Gastroesophageal sphincter (tissue), 4 donors: ENCODE data around the gene ZSCAN21. TPM values are rescaled to one million over a fixed set of nuclear protein-coding genes. Genes with fewer than 3 reads are reported as not detected.

Source experiments
- ATAC-seq: fragments of 150-250 bp; one replicate; pipeline ENCODE4 v1.9.1; 2016; ENCODE audit warnings: mild to moderate bottlenecking, moderate library complexity
- H3K27ac ChIP-seq, 4 donors: fragments of 200-600 bp; sonication (generic) in 3 of 4; 1 replicate in 3 of 4; 2 replicates in 1 of 4; pipeline ENCODE4 v1.5.1; 2016 to 2019
- H3K27me3 ChIP-seq: fragments of 200-600 bp; sonication (generic); one replicate; pipeline ENCODE4 v1.5.1; 2019
- H3K36me3 ChIP-seq, 2 donors: fragments of 200-600 bp; sonication (generic); one replicate each; pipeline ENCODE4 v1.5.1; 2019; ENCODE audit warnings: control low read depth in 1 of 2
- H3K4me1 ChIP-seq, 3 donors: fragments of 200-600 bp; sonication (generic); 1 replicate in 2 of 3; 2 replicates in 1 of 3; pipeline ENCODE4 v1.5.1; 2016 to 2019; ENCODE audit warnings: control low read depth in 2 of 3
- H3K4me3 ChIP-seq, 2 donors: fragments of 200-600 bp; sonication (generic); one replicate each; pipeline ENCODE4 v1.5.1; 2019; ENCODE audit warnings: mild to moderate bottlenecking in 1 of 2, moderate library complexity in 1 of 2
- H3K9me3 ChIP-seq, 3 donors: fragments of 200-600 bp; sonication (generic); one replicate each; pipeline ENCODE4 v1.5.1; 2017 to 2019; ENCODE audit warnings: control low read depth in 2 of 3
- CTCF ChIP-seq, 4 experiments: fragments of 200-600 bp in 2 of 4; fragments of 450-650 bp in 2 of 4; sonication (generic) in 1 of 4; IDR thresholded peaks; one replicate each; pipeline ENCODE4 v1.5.1; 2017 to 2019; ENCODE audit warnings: antibody characterized with exemption in 4 of 4, mild to moderate bottlenecking in 2 of 4, moderate library complexity in 2 of 4
- EP300 ChIP-seq: sonication (generic); formaldehyde crosslinking; IDR thresholded peaks from one replicate; pipeline ENCODE4 v1.6.1; 2017; ENCODE audit warnings: antibody characterized with exemption, mild to moderate bottlenecking
- POLR2A ChIP-seq, 2 donors: fragments of 450-650 bp; IDR thresholded peaks; one replicate each; pipeline ENCODE4 v1.6.1; 2017; ENCODE audit warnings: antibody characterized with exemption in 2 of 2, mild to moderate bottlenecking in 2 of 2, moderate library complexity in 1 of 2
- POLR2AphosphoS5 ChIP-seq: sonication (generic); formaldehyde crosslinking; IDR thresholded peaks from one replicate; pipeline ENCODE4 v1.6.1; 2017; ENCODE audit warnings: antibody characterized with exemption
- WGBS, 2 donors: methylation state at CpG; one replicate each; pipeline ENCODE4 v1.1.5; 2018; ENCODE audit warnings: low coverage in 1 of 2; 5-methylcytosine and 5-hydroxymethylcytosine counted together
- total RNA-seq, 4 donors: library from RNA; depleted of rRNA; stranded (reverse); fragments of >200 nt; gene quantifications; one replicate each; pipeline ENCODE4 v1.1.0, GENCODE V29; 2016

ZSCAN21 gene
- total RNA-seq, 4 donors from 2014 or later = 14.0 to 21.9 (median 20.9) TPM

DNA sequence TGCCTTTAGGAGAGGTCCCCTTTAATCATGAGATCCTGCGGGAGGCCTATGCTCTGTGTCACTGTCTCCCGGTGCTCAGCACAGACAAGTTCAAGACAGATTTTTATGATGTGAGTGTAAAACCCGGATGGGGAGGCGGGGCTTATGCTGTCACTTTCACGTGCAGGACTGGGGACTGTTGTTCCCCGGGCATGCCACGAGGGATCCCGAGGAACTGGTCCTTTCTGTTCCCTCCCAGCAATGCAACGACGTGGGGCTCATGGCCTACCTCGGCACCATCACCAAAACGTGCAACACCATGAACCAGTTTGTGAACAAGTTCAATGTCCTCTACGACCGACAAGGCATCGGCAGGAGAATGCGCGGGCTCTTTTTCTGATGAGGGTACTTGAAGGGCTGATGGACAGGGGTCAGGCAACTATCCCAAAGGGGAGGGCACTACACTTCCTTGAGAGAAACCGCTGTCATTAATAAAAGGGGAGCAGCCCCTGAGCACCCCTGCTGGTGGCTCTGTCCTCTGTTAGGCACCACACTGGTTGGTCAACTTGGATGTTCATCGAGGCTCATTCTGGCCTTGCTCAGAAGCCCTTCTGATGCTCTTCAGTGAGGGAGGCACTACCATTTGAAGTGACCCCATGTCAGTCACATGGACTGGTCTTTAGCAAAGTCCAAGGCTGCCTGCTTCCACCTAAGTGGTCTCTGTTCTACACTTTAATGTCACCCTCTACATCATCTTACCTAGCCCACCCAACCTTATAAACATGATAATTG, 42.0 kb downstream of the ZSCAN21 start:
- Histone ChIP-seq H3K4me1 (peaks cover 0 to 37% (median 16%) of the 10 kb centered on the region in 3 donors), H3K9me3 (no peaks in the 10 kb centered on the region), H3K36me3 (peaks cover 0 to 68% of the 10 kb centered on the region in 2 donors), H3K27ac (no peak overlapping the region), H3K4me3 (no peak overlapping the region), H3K27me3 (no peaks in the 10 kb centered on the region)
- ATAC-seq = no peak
- TF ChIP-seq POLR2AphosphoS5 (no peak), POLR2A (IDR thresholded peaks at IDR 0.05) (no peak), EP300 (no peak), CTCF (IDR thresholded peaks at IDR 0.05) (no peak)
- WGBS, 2 donors = 65% methylated on average over 10 of the region's 19 CpGs; no CpG with 5 or more reads in 1 of the 2 donors

DNA sequence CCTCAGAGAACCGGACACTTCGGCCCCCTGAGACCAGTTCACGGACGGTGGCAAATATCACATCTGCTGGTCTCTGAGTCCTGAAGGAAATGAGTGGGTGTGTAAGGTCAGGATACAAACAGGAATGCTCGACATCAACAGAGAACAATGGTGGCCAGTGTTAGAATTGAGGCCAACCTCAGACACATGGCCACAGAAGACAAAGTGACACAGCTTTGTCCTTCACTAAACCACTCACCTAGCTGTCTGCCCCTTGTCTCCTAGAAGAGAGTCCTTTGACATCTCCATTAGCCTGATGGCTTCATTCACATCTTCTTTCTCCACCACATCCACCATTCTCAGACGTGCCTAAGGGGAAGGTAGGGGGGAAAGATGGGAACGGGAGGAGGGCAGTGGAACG, 43.5 kb downstream of the ZSCAN21 start:
- Histone ChIP-seq H3K4me3 (no peak overlapping the region), H3K27me3 (no peaks in the 10 kb centered on the region), H3K9me3 (no peaks in the 10 kb centered on the region), H3K27ac (peak overlapping the region in 3 of 4 donors; percentile 5 to 35 (median 31)), H3K4me1 (peaks cover 0 to 34% (median 11%) of the 10 kb centered on the region in 3 donors), H3K36me3 (peaks cover 0 to 82% of the 10 kb centered on the region in 2 donors)
- WGBS, 2 donors = 48% methylated on average over 5 of the region's 8 CpGs; no CpG with 5 or more reads in 1 of the 2 donors
- TF ChIP-seq POLR2AphosphoS5 (no peak), EP300 (no peak), POLR2A (IDR thresholded peaks at IDR 0.05) (no peak), CTCF (IDR thresholded peaks at IDR 0.05) (no peak)
- no peak for ATAC-seq

GRCh38 chr7:100093498-100093897, 43.9 kb downstream of the ZSCAN21 start:
- ATAC-seq = peak; percentile 18
- Histone ChIP-seq H3K4me3 (no peak overlapping the region), H3K4me1 (peaks cover 0 to 33% (median 8%) of the 10 kb centered on the region in 3 donors), H3K36me3 (peaks cover 0 to 87% of the 10 kb centered on the region in 2 donors), H3K27ac (peak overlapping the region in 3 of 4 donors; percentile 5 to 35 (median 31)), H3K9me3 (no peaks in the 10 kb centered on the region), H3K27me3 (no peaks in the 10 kb centered on the region)
- 19 to 36% methylated on average over 5 of the region's 13 CpGs for WGBS, 2 donors
- TF ChIP-seq POLR2AphosphoS5 (peak; percentile 22), CTCF (IDR thresholded peaks at IDR 0.05) (no peak), EP300 (no peak)

DNA sequence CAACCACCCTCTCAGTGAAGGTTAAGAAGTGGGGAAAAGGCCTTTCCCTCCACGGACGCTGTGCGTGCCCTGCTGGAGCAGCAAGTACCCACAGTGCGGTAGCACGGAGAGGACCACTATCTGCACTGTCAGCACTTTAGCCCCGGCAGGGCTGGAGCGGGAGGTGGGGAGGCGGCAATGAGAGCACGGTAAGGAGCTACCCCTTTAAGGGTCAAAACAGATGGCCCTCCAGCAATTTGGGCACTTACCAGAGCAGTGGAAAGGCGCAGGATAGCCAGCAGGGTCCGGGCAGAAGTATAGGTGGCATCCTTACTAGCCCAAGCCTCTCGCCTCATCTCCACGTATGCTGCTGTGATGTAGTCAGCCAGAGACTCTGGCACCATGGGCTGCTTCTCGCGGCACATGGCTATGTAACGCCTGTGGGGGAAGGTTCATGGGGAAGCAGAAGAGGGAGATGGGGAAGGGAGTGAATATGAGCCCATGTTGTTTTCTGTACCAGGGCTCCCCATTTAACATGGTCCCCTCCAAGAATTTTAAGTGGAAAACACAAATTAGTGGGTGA, 44.4 kb downstream of the ZSCAN21 start:
- ATAC-seq = no peak
- Histone ChIP-seq H3K9me3 (no peaks in the 10 kb centered on the region), H3K4me3 (no peak overlapping the region), H3K27me3 (no peaks in the 10 kb centered on the region), H3K27ac (peak overlapping the region in 3 of 4 donors; percentile 5 to 35 (median 31)), H3K36me3 (peaks cover 0 to 92% of the 10 kb centered on the region in 2 donors), H3K4me1 (peaks cover 0 to 37% (median 8%) of the 10 kb centered on the region in 3 donors)
- TF ChIP-seq CTCF (IDR thresholded peaks at IDR 0.05) (no peak), POLR2AphosphoS5 (no peak), POLR2A (IDR thresholded peaks at IDR 0.05) (no peak), EP300 (no peak)
- WGBS, 2 donors = 57 to 92% methylated on average over 2 to 7 of the region's 16 CpGs
